Measurements from ENCODE around the gene KCNQ5.

- TF ChIP-seq, protein P1, sequence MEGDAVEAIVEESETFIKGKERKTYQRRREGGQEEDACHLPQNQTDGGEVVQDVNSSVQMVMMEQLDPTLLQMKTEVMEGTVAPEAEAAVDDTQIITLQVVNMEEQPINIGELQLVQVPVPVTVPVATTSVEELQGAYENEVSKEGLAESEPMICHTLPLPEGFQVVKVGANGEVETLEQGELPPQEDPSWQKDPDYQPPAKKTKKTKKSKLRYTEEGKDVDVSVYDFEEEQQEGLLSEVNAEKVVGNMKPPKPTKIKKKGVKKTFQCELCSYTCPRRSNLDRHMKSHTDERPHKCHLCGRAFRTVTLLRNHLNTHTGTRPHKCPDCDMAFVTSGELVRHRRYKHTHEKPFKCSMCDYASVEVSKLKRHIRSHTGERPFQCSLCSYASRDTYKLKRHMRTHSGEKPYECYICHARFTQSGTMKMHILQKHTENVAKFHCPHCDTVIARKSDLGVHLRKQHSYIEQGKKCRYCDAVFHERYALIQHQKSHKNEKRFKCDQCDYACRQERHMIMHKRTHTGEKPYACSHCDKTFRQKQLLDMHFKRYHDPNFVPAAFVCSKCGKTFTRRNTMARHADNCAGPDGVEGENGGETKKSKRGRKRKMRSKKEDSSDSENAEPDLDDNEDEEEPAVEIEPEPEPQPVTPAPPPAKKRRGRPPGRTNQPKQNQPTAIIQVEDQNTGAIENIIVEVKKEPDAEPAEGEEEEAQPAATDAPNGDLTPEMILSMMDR (IDR thresholded peaks at IDR 0.05; ENCODE audit: low read length), result no peak
- TF ChIP-seq EZH2 (IDR thresholded peaks at IDR 0.05; ENCODE audit: borderline replicate concordance, low read length), result no peak
These were observed 37.9 kb downstream of the KCNQ5 start for GRCh38 chr6:72659754-72660153.
